GF-D8 (cell line): ENCODE data around the gene CCDC190.
A peak's percentile ranks its signal among the peaks of the same experiment; 100 is the strongest.
"Not testable (repeated sequence)": the region's sequence is repeated elsewhere in the genome, so short reads cannot be mapped to it uniquely, and the experiment has no call there.

Source experiments
- DNase-seq: peaks from one replicate; lab custom pipeline; 2025; lab: John Stamatoyannopoulos, UW

CCDC190 gene

GRCh38 chr1:162861101-162861500 lies at the start of gene CCDC190:
Gene CCDC190, minus strand, starts transcription at chr1:162861175. Its CDS starts 1,529 bp downstream, at chr1:162859646.
- DNase-seq, result no peak

GRCh38 chr1:162910161-162910560 lies 49.2 kb upstream of the CCDC190 start:
- no peak for DNase-seq

- no peak for DNase-seq
Observed at GRCh38 chr1:162908780-162909179, 47.8 kb upstream of the CCDC190 start.

- DNase-seq, result no peak
Observed at GRCh38 chr1:162908236-162908635, 47.3 kb upstream of the CCDC190 start.

GRCh38 chr1:162906485-162906884 lies 45.5 kb upstream of the CCDC190 start:
- DNase-seq, result no peak

GRCh38 chr1:162905174-162906158 lies 44.5 kb upstream of the CCDC190 start:
- DNase-seq, result no peak

GRCh38 chr1:162904579-162904978 lies 43.6 kb upstream of the CCDC190 start:
- no peak for DNase-seq

- DNase-seq, result no peak
Observed at GRCh38 chr1:162904023-162904422, 43.0 kb upstream of the CCDC190 start.

- no peak for DNase-seq
Observed at GRCh38 chr1:162903246-162903645, 42.3 kb upstream of the CCDC190 start.

- DNase-seq, result no peak
Observed at GRCh38 chr1:162902416-162902815, 41.4 kb upstream of the CCDC190 start.

- DNase-seq, result no peak
Observed at GRCh38 chr1:162901243-162901642, 40.3 kb upstream of the CCDC190 start.

- no peak for DNase-seq
Observed at GRCh38 chr1:162899422-162900146, 38.6 kb upstream of the CCDC190 start.

GRCh38 chr1:162893612-162893908 lies 32.6 kb upstream of the CCDC190 start:
- DNase-seq, result no peak

GRCh38 chr1:162892906-162893611 lies 32.1 kb upstream of the CCDC190 start:
- DNase-seq, result peak; percentile 60

- DNase-seq, result no peak
Observed at GRCh38 chr1:162889989-162890388, 29.0 kb upstream of the CCDC190 start.

- no peak for DNase-seq
Observed at GRCh38 chr1:162886705-162887104, 25.7 kb upstream of the CCDC190 start.

- DNase-seq, result no peak
Observed at GRCh38 chr1:162885265-162885664, 24.3 kb upstream of the CCDC190 start.

GRCh38 chr1:162884831-162885230 lies 23.9 kb upstream of the CCDC190 start:
- DNase-seq, result no peak

GRCh38 chr1:162882248-162882674 lies 21.3 kb upstream of the CCDC190 start:
- DNase-seq, result no peak

GRCh38 chr1:162881590-162881989 lies 20.6 kb upstream of the CCDC190 start:
- DNase-seq, result no peak

GRCh38 chr1:162880617-162881016 lies 19.6 kb upstream of the CCDC190 start:
- DNase-seq, result not testable (repeated sequence)

GRCh38 chr1:162878000-162878596 lies 17.1 kb upstream of the CCDC190 start:
- DNase-seq, result no peak
